ENCODE data around the gene THADA.

DNA sequence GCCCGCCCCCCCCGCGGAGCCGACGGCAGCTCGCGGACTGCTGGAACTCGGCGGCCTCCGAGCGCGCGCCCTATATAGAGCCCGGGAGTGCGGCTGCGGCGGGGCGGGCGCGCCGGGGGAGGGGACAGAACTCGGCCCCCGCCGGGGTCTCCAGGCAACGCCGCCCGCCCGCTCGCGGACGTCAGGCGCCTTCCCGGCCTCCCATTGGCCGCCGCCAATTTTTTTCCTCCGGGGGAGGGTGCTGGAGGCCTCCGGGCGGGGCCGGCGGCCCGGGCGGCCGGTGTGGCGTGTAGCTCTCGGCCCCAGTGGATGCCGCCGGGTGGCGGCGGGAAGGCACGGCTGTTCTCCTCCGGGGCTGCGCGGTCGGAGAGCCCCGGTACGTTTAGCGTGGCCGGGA is 369.3 kb downstream of the THADA start, which contains the start of gene ZFP36L2:
- TF ChIP-seq, protein P1, sequence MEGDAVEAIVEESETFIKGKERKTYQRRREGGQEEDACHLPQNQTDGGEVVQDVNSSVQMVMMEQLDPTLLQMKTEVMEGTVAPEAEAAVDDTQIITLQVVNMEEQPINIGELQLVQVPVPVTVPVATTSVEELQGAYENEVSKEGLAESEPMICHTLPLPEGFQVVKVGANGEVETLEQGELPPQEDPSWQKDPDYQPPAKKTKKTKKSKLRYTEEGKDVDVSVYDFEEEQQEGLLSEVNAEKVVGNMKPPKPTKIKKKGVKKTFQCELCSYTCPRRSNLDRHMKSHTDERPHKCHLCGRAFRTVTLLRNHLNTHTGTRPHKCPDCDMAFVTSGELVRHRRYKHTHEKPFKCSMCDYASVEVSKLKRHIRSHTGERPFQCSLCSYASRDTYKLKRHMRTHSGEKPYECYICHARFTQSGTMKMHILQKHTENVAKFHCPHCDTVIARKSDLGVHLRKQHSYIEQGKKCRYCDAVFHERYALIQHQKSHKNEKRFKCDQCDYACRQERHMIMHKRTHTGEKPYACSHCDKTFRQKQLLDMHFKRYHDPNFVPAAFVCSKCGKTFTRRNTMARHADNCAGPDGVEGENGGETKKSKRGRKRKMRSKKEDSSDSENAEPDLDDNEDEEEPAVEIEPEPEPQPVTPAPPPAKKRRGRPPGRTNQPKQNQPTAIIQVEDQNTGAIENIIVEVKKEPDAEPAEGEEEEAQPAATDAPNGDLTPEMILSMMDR (optimal IDR thresholded peaks at IDR 0.05 in 1 of 3, IDR thresholded peaks at IDR 0.05 in 1 of 3, conservative IDR thresholded peaks at IDR 0.05 in 1 of 3; ENCODE audit: extremely low read depth in 1 of 3, insufficient read depth in 2 of 3, low read length in 3 of 3), result no peak
- TF ChIP-seq EZH2 (IDR thresholded peaks at IDR 0.05; ENCODE audit: low read length), result no peak

All from keratinocyte (primary cell).